HG02763 (cell line): Measurements from ENCODE around the gene INPP5E.

Source experiments
- ATAC-seq: cut with Tn5 transposase; IDR thresholded peaks from one replicate; pipeline ENCODE4 v1.9.1; 2021; ENCODE audit warnings: mild to moderate bottlenecking, moderate library complexity; ENCODE audit not compliant: unreplicated experiment

INPP5E gene, protein sequence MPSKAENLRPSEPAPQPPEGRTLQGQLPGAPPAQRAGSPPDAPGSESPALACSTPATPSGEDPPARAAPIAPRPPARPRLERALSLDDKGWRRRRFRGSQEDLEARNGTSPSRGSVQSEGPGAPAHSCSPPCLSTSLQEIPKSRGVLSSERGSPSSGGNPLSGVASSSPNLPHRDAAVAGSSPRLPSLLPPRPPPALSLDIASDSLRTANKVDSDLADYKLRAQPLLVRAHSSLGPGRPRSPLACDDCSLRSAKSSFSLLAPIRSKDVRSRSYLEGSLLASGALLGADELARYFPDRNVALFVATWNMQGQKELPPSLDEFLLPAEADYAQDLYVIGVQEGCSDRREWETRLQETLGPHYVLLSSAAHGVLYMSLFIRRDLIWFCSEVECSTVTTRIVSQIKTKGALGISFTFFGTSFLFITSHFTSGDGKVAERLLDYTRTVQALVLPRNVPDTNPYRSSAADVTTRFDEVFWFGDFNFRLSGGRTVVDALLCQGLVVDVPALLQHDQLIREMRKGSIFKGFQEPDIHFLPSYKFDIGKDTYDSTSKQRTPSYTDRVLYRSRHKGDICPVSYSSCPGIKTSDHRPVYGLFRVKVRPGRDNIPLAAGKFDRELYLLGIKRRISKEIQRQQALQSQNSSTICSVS

DNA sequence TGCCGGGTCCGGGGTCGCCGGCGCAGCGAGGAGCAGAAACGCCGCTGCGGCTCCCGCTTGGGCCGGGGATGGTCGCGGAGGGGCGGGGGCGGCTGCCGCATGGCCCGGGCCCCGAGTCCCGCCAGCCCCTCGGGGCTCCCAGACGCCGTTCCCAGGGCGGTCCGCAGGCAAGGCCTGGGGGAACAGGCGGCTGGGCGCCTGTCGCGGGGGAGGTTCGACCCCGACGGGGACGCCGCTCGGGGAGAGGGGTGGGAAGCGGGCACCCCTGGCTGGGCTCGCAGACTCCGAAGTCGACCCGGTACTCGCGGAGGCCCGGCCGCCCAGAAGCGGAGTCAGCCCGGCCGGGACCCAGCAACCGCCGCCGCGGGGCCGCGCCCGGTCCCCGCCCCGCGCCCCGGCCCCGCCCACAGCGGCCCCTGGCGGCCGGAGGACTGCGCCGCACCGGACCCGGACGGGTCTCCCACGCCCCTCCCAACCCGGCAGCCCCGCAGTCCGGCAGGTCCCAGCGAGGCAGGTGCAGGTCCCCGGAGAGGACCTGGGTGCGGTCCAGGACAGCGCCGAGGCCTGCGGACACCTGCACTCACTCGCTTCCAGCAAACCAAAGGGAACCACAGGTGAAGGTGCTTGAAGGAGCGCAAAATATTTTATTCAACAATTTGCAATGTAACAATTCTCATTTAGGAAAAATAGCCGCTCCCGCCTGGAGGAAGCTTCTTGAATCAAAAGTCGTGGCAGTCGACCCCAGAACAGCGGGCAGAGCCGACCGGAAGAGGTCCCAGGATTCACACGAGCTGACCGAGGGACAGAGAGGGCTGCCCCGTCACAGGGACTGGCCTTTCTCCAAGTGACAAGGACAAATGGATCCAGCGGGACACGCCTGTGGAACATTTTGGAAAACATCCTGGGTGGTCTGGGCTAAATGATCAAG lies at the start of gene INPP5E:
Gene INPP5E (minus strand): TSS at position 365 of the 928 bp plus-strand sequence. CDS start 426 bp downstream, outside the sequence.
- peak; percentile 76 for ATAC-seq

- no peak for ATAC-seq
These were observed 48.9 kb upstream of the INPP5E start for GRCh38 chr9:136488247-136489214.

GRCh38 chr9:136487672-136488071 lies 48.0 kb upstream of the INPP5E start:
- no peak for ATAC-seq

- ATAC-seq: no peak
These were observed 47.4 kb upstream of the INPP5E start for GRCh38 chr9:136486823-136487620.

DNA sequence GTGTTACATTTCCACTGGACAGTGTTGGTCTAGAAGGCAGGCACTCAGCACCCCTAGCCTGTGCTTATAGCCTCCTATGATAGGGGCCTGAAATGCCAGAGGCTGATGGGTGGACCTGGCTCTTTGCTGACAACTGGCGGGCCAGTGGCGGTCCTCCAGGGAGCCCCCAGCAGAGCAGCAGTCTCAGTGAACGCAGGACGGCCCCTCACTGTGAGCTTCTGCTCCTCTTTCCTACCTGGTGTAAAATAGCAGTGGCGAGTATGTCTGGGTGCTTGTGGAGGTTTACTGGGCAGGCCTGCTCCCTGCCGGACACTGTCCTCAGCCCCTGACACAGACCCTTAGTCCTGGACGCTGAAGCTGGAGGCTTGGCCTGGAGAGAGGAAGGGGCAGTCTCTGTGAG lies 46.5 kb upstream of the INPP5E start:
- ATAC-seq: no peak

- ATAC-seq: no peak
These were observed 45.7 kb upstream of the INPP5E start for GRCh38 chr9:136485049-136486045.

GRCh38 chr9:136484153-136485048 lies 44.8 kb upstream of the INPP5E start:
- ATAC-seq: no peak

DNA sequence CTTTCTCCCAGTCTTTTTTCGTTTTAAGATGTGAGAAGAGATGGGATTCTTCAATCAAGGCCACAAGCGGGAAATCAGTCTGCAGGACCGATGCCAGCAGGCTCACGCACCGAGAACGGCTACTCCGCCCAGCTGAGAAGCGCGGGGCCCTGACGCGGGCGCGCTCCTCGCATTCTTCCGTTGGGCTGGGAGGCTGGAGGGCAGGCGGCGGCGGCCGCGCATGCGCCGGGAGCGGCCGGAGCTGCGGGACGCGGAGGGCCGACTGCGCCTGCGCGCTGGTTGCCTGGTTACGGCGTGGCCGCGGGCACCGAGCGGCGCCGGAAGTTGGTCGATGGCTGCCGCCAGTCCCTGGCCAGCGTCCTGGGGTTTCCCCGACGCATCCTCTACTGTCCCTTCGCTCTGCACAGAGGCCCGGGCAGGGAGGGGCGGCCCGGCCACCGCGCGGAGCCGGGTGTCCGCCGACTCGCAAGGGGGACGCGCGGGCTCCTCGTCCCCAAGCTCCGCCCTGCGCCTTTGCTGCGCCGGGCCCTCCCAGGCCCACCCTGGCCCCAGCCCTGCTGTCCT lies 44.0 kb upstream of the INPP5E start:
- ATAC-seq: peak; percentile 60

DNA sequence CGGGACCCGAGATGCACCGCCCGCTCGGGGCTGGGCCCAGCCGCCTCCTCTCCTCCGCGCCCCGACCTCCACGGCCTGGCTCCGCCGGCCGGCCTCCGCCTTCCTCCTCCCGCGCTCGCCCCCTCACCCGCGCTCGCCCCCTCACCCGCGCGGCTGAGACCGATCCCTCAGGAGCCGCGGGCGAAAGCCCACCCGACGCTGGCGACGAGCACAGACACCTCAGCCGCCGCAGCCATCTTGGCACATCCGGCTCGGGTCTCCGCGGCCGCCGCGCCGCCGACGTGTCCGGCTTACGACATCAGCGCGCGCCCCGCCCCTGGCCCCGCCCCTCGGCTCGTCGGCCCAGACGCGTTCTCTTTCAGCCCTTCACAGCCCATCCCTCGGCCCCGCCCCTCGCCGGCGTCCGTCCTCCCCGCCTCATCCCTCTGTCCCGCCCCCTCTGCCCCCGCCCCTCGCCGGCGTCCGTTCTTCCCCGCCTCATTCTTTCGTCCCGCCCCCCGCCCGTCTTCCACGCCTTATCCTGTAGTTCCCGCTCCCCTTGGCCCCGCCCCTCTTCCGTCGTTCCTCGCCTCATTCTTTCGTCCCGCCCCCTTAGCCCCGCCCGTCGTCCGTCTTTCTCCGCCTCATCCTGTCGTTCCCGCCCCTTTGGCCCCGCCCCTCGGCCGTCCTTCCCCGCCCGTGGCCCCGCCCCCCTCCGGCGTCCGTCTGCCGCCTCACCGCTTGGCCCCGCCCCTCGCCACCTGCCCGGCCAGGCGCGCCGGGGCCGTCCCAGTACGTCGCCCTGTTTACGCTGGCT lies 43.3 kb upstream of the INPP5E start, which contains the start of gene SEC16A:
Gene SEC16A (minus strand): TSS at position 248 of the 796 bp plus-strand sequence. CDS start 5,425 bp downstream, outside the sequence.
- ATAC-seq: peak; percentile 51

GRCh38 chr9:136482046-136482792 lies 42.6 kb upstream of the INPP5E start:
- no peak for ATAC-seq

- ATAC-seq: no peak
These were observed 41.9 kb upstream of the INPP5E start for GRCh38 chr9:136481558-136481957.

GRCh38 chr9:136476369-136477150 lies 36.9 kb upstream of the INPP5E start:
- no peak for ATAC-seq

GRCh38 chr9:136474974-136475865 lies 35.6 kb upstream of the INPP5E start:
- no peak for ATAC-seq
